ENCODE results near the gene PANX3. TPM values are rescaled to one million over a fixed set of nuclear protein-coding genes. Genes with fewer than 3 reads are reported as not detected.
"Not testable (repeated sequence)": the region's sequence is repeated elsewhere in the genome, so short reads cannot be mapped to it uniquely, and the experiment has no call there.

The PANX3 gene
- polyA plus RNA-seq, 1 experiment: not detected

GRCh38 chr11:124600621-124601320 lies 10.5 kb upstream of the PANX3 start:
- ChIA-PET POLR2A (no interaction called here), CTCF (no interaction called here)
- no peak overlapping the region for H3K4me3 ChIP-seq (ENCODE audit: low read depth, low read length)
- DNase-seq (ENCODE audit: low read depth): no peak
- H3K27me3 ChIP-seq (ENCODE audit: control insufficient read depth, insufficient read depth, low read length): no peaks in the 10 kb centered on the region
- TF ChIP-seq, protein P1, sequence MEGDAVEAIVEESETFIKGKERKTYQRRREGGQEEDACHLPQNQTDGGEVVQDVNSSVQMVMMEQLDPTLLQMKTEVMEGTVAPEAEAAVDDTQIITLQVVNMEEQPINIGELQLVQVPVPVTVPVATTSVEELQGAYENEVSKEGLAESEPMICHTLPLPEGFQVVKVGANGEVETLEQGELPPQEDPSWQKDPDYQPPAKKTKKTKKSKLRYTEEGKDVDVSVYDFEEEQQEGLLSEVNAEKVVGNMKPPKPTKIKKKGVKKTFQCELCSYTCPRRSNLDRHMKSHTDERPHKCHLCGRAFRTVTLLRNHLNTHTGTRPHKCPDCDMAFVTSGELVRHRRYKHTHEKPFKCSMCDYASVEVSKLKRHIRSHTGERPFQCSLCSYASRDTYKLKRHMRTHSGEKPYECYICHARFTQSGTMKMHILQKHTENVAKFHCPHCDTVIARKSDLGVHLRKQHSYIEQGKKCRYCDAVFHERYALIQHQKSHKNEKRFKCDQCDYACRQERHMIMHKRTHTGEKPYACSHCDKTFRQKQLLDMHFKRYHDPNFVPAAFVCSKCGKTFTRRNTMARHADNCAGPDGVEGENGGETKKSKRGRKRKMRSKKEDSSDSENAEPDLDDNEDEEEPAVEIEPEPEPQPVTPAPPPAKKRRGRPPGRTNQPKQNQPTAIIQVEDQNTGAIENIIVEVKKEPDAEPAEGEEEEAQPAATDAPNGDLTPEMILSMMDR (IDR thresholded peaks at IDR 0.05; ENCODE audit: insufficient read depth, low read depth, low read length): no peak
- H3K36me3 ChIP-seq (ENCODE audit: control insufficient read depth, insufficient read depth, low read length): no peaks in the 10 kb centered on the region

DNA sequence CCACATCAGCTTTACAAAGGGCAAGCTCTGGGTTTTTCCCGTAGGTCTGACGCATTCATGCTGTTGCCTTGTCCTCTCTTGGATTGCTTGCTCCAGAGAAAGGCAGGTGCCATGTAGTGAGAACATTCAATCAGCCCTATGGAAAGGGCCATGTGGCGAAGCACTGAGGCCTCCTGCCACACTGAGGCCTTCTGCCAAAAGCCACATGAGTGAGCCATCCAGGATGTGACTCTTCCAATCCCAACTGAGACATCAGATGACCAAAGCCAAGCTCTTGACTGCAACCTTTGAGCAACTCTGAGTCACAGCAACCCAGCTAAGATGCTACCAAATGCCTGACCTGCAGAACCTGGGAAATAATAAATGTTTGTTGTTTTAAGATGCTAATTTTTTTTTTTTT lies 9.0 kb upstream of the PANX3 start:
- DNase-seq (ENCODE audit: low read depth): no peak
- TF ChIP-seq, protein P1 (IDR thresholded peaks at IDR 0.05; ENCODE audit: insufficient read depth, low read depth, low read length): no peak
- ChIA-PET POLR2A (no interaction called here), CTCF (interaction anchor here (0.6 to 1.0 kb wide), 2 partner anchors 12 to 17 kb away, joined by 3 to 5 read pairs; no protein-coding TSS in a partner anchor)
- H3K4me3 ChIP-seq (ENCODE audit: low read depth, low read length): no peak overlapping the region
- H3K27me3 ChIP-seq (ENCODE audit: control insufficient read depth, insufficient read depth, low read length): no peaks in the 10 kb centered on the region
- H3K36me3 ChIP-seq (ENCODE audit: control insufficient read depth, insufficient read depth, low read length): no peaks in the 10 kb centered on the region

GRCh38 chr11:124602723-124603122 lies 8.5 kb upstream of the PANX3 start:
- POLR2A ChIA-PET: not testable (repeated sequence)
- CTCF ChIA-PET: interaction anchor here (1.0 kb wide), 1 partner anchor 12 kb away, joined by 3 read pairs; no protein-coding TSS in a partner anchor

DNA sequence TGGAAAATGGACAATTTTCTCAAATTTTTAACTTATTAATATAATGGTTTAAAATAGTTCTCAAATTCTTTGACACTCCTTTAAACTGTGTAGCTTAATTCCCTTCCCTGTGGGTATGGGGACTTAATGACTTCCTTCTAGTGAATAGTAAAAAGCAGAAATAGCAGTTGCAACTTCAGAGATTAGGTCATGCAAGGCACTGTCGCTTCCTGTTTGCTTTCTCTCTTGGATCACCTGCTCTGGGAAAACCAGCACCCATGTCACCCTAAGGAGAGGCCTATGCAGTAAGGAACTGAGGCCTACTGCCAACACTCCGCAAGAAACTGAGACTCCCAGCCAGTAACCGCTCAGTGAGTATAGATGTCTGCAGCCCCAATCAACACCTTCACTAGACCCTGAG lies 5.5 kb upstream of the PANX3 start:
- no peak for DNase-seq (ENCODE audit: low read depth)
- no peaks in the 10 kb centered on the region for H3K36me3 ChIP-seq (ENCODE audit: control insufficient read depth, insufficient read depth, low read length)
- H3K27me3 ChIP-seq (ENCODE audit: control insufficient read depth, insufficient read depth, low read length): no peaks in the 10 kb centered on the region
- TF ChIP-seq, protein P1 (IDR thresholded peaks at IDR 0.05; ENCODE audit: insufficient read depth, low read depth, low read length): no peak
- ChIA-PET CTCF (interaction anchor here (1.3 kb wide), 1 partner anchor 20 kb away, joined by 3 read pairs; no protein-coding TSS in a partner anchor), POLR2A (no interaction called here)
- no peak overlapping the region for H3K4me3 ChIP-seq (ENCODE audit: low read depth, low read length)

More at GRCh38 chr11:124602723-124603122, 8.5 kb upstream of the PANX3 start:
- not testable (repeated sequence) for H3K36me3 ChIP-seq (ENCODE audit: control insufficient read depth, insufficient read depth, low read length); DNase-seq (ENCODE audit: low read depth); H3K27me3 ChIP-seq (ENCODE audit: control insufficient read depth, insufficient read depth, low read length); H3K4me3 ChIP-seq (ENCODE audit: low read depth, low read length)

GRCh38 chr11:124608147-124608546 lies 3.1 kb upstream of the PANX3 start:
- CTCF ChIA-PET: interaction anchor here (1.3 kb wide), 1 partner anchor 9 kb away, joined by 3 read pairs; no protein-coding TSS in a partner anchor

More at GRCh38 chr11:124608147-124608546, 3.1 kb upstream of the PANX3 start:
- H3K27me3 ChIP-seq (ENCODE audit: control insufficient read depth, insufficient read depth, low read length): no peaks in the 10 kb centered on the region
- H3K4me3 ChIP-seq (ENCODE audit: low read depth, low read length): no peak overlapping the region
- no peaks in the 10 kb centered on the region for H3K36me3 ChIP-seq (ENCODE audit: control insufficient read depth, insufficient read depth, low read length)
- POLR2A ChIA-PET: no interaction called here
- TF ChIP-seq, protein P1 (IDR thresholded peaks at IDR 0.05; ENCODE audit: insufficient read depth, low read depth, low read length): no peak
- DNase-seq (ENCODE audit: low read depth): no peak

All from BJ (cell line).